Caco-2 (cell line): ENCODE data around the gene BAAT. TPM values are rescaled to one million over a fixed set of nuclear protein-coding genes. Genes with fewer than 3 reads are reported as not detected.

ENCODE experiments used
- BruUV-seq: library from RNA; stranded (reverse); fragments of 400-500 nt; replicated peaks from 2 replicates; lab custom pipeline; 2021; lab: Mats Ljungman, UMichigan
- CTCF ChIA-PET: fragments of 300-600 bp; sonication (Branson Sonifier 250); formaldehyde crosslinking; loops from one replicate; lab custom pipeline; 2022; ENCODE audit warnings: antibody characterized with exemption; lab: Charles Lee
- POLR2A ChIA-PET: fragments of 300-600 bp; sonication (Branson Sonifier 250); formaldehyde crosslinking; loops from one replicate; lab custom pipeline; 2022; ENCODE audit warnings: antibody characterized with exemption; lab: Charles Lee
- DNase-seq, 2 experiments: peaks; one replicate each; pipeline versions ENCODE4 v3.0.0 to v3.0.0-alpha.2; 2020 to 2022
- H3K27me3 ChIP-seq: replicated peaks from 2 replicates; pipeline ENCODE4 v1.6.0; 2011; ENCODE audit warnings: low read length; ENCODE audit not compliant: control insufficient read depth, insufficient read depth
- H3K36me3 ChIP-seq: 2 replicates; pipeline ENCODE4 v1.5.1; 2011; ENCODE audit warnings: low read length; ENCODE audit not compliant: control insufficient read depth, insufficient read depth
- H3K4me1 ChIP-seq: fragments of 250-450 bp; sonication (Bioruptor Pico); 2 replicates; pipeline ENCODE4 v1.5.1; 2020; ENCODE audit warnings: mild to moderate bottlenecking
- H3K4me3 ChIP-seq: 2 replicates; pipeline ENCODE4 v1.5.1; 2011; ENCODE audit warnings: low read depth, mild to moderate bottlenecking, control low read depth, low read length
- H3K9me3 ChIP-seq: fragments of 250-450 bp; sonication (Bioruptor Pico); 2 replicates; pipeline ENCODE4 v1.5.1; 2020; ENCODE audit warnings: mild to moderate bottlenecking, moderate library complexity
- H3K27ac Mint-ChIP-seq: one replicate; pipeline ENCODE4 v1.8.0; 2022; ENCODE audit warnings: mixed read lengths; ENCODE audit not compliant: unreplicated experiment
- H3K27me3 Mint-ChIP-seq: one replicate; pipeline ENCODE4 v1.8.0; 2022; ENCODE audit warnings: mixed read lengths; ENCODE audit not compliant: insufficient read depth, unreplicated experiment
- H3K36me3 Mint-ChIP-seq: one replicate; pipeline ENCODE4 v1.8.0; 2022; ENCODE audit warnings: mild to moderate bottlenecking, mixed read lengths; ENCODE audit not compliant: insufficient read depth, unreplicated experiment
- H3K4me1 Mint-ChIP-seq: one replicate; pipeline ENCODE4 v1.8.0; 2022; ENCODE audit warnings: low read depth, mixed read lengths; ENCODE audit not compliant: unreplicated experiment
- H3K4me3 Mint-ChIP-seq: one replicate; pipeline ENCODE4 v1.8.0; 2022; ENCODE audit warnings: mild to moderate bottlenecking, moderate library complexity, mixed read lengths; ENCODE audit not compliant: unreplicated experiment
- H3K9me3 Mint-ChIP-seq: one replicate; pipeline ENCODE4 v1.8.0; 2022; ENCODE audit warnings: mixed read lengths; ENCODE audit not compliant: unreplicated experiment
- intact Hi-C: fragments of 100-400 bp; cut with micrococcal nuclease; formaldehyde crosslinking; loops from one replicate; pipeline ENCODE4 v1.10.0; 2022; ENCODE audit not compliant: unreplicated experiment
- total RNA-seq: library from RNA; stranded (reverse); gene quantifications from 2 replicates; pipeline ENCODE4 v1.2.3, GENCODE V29; 2022
- TF ChIP-seq, protein P1 (sequence below), 2 experiments: fragments of 200-600 bp in 1 of 2; IDR thresholded peaks; 1 replicate in 1 of 2; 2 replicates in 1 of 2; pipeline versions ENCODE4 v1.5.1 to v1.8.0; 2011 to 2022; ENCODE audit warnings: antibody characterized with exemption in 1 of 2, control low read depth in 1 of 2, inconsistent platforms in 1 of 2, low read depth in 1 of 2, low read length in 1 of 2, mild to moderate bottlenecking in 1 of 2, moderate library complexity in 1 of 2; ENCODE audit not compliant: insufficient read depth in 1 of 2, severe bottlenecking in 1 of 2, unreplicated experiment in 1 of 2

The BAAT gene
- total RNA-seq, 1 experiment from 2014 or later = 1.1 TPM

DNA sequence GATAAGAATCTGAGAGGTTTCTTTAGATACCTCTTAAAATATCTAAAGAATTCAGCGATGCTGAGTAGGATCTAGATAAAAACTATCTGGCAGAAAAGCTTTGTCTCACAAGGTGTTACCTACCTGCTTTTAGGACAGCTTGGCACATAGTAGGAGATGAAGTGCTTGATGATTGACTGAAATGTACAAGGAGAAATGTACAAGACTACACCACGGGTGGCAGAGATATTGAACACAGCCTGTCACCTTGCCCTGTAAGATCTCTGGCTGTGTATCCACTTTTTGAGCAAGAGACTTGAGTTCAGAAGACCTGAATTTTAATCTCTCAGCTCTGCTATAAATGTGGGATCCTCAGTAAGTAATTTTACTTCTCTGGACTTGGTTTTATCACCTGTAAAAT is 35.1 kb upstream of the BAAT start:
- no TSS peak for BruUV-seq
- peaks cover 9% of the 10 kb centered on the region for H3K9me3 Mint-ChIP-seq
- H3K9me3 ChIP-seq = peaks cover 4% of the 10 kb centered on the region; the same call in 1 of the 2 replicates
- no peak overlapping the region for H3K27ac Mint-ChIP-seq
- H3K36me3 Mint-ChIP-seq = no peaks in the 10 kb centered on the region
- no peaks in the 10 kb centered on the region for H3K36me3 ChIP-seq
- no peaks in the 10 kb centered on the region for H3K4me1 Mint-ChIP-seq
- DNase-seq = no peak
- no peaks in the 10 kb centered on the region for H3K27me3 ChIP-seq
- H3K27me3 Mint-ChIP-seq = no peaks in the 10 kb centered on the region
- H3K4me3 ChIP-seq = no peak overlapping the region
- intact Hi-C loops = no loop called here
- peaks cover 10% of the 10 kb centered on the region for H3K4me1 ChIP-seq
- H3K4me3 Mint-ChIP-seq = no peak overlapping the region
- TF ChIP-seq, protein P1, sequence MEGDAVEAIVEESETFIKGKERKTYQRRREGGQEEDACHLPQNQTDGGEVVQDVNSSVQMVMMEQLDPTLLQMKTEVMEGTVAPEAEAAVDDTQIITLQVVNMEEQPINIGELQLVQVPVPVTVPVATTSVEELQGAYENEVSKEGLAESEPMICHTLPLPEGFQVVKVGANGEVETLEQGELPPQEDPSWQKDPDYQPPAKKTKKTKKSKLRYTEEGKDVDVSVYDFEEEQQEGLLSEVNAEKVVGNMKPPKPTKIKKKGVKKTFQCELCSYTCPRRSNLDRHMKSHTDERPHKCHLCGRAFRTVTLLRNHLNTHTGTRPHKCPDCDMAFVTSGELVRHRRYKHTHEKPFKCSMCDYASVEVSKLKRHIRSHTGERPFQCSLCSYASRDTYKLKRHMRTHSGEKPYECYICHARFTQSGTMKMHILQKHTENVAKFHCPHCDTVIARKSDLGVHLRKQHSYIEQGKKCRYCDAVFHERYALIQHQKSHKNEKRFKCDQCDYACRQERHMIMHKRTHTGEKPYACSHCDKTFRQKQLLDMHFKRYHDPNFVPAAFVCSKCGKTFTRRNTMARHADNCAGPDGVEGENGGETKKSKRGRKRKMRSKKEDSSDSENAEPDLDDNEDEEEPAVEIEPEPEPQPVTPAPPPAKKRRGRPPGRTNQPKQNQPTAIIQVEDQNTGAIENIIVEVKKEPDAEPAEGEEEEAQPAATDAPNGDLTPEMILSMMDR (IDR thresholded peaks at IDR 0.05; ENCODE audit: insufficient read depth in 1 of 2, low read depth in 1 of 2, low read length in 1 of 2, severe bottlenecking in 1 of 2, unreplicated experiment in 1 of 2) = no peak
- POLR2A ChIA-PET = no interaction called here
- CTCF ChIA-PET = no interaction called here

DNA sequence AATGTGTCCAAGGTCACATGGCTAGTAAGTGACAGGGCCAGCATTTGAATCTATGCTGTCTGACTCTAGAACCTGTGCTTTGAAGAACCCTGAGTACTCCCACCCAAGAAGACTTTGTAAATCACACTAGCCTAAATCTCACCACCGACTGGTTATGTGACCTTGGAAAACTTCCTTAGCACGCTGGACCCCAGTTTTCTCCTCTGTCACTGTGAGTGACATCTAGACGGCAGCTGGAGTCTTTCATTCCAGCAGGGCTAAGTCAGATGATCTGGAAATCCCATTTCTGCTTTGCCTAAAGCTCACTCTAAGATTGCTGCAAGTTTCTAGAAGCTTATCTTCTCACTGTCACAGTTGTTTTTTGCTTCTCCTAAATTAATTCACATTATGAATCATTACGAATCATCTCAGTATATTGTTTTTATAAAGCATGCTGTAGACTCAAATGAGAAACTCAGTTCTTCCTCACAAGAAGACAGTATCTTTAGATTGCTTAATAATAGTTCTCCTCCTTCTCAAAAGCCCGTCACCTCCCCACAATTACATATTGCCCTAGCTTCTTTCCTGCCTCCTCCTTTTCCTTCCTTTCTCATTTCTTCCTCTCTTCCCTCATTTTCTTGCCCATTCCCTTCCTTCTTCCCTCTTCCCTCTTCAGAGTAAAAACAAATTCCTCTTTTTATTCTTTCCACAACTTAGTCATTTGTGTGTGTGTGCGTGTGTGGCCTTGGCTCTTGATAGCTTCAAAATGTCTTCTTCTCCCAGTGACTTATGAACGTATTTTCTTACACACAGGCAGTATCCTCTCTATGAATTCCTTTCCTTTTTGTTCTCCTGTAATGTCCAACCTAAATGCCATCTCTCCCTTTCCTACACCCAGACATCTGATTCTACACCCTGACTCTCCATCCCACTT is 34.0 kb upstream of the BAAT start:
- Histone ChIP-seq H3K4me1 (peaks cover 10% of the 10 kb centered on the region), H3K27me3 (no peaks in the 10 kb centered on the region), H3K36me3 (no peaks in the 10 kb centered on the region), H3K9me3 (peaks cover 4% of the 10 kb centered on the region; the same call in 1 of the 2 replicates), H3K4me3 (no peak overlapping the region)
- Mint-ChIP-seq H3K4me3 (no peak overlapping the region), H3K9me3 (peaks cover 11% of the 10 kb centered on the region), H3K4me1 (no peaks in the 10 kb centered on the region), H3K27ac (no peak overlapping the region), H3K27me3 (no peaks in the 10 kb centered on the region), H3K36me3 (peaks cover 4% of the 10 kb centered on the region)
- ChIA-PET POLR2A (no interaction called here), CTCF (interaction anchor here (0.7 kb wide), 1 partner anchor 30 kb away, joined by 3 read pairs; no protein-coding TSS in a partner anchor)
- intact Hi-C loops = no loop called here
- BruUV-seq = no TSS peak
- TF ChIP-seq, protein P1 (IDR thresholded peaks at IDR 0.05; ENCODE audit: insufficient read depth in 1 of 2, low read depth in 1 of 2, low read length in 1 of 2, severe bottlenecking in 1 of 2, unreplicated experiment in 1 of 2) = no peak
- no peak for DNase-seq

DNA sequence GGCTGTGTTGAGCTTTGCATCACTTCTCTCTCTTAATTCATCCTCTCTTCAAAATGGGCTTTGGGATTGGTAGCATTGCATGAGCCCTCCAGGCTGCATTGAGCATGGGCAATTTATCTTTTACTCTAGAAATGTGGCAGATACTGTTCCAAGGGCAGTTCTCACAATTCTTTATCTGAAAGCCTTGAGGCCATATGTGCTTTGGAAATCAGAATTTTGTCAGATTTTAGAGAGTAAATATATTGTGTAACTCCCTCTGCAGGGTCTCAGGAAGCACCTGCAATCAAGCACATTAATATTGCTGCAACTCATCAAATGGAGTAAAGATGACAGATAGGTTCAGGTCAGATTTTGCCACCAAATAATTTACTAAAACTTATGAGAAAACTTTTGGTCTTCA is 33.2 kb upstream of the BAAT start:
- Mint-ChIP-seq H3K27me3 (no peaks in the 10 kb centered on the region), H3K36me3 (peaks cover 9% of the 10 kb centered on the region), H3K4me3 (no peak overlapping the region), H3K27ac (no peak overlapping the region), H3K9me3 (peaks cover 19% of the 10 kb centered on the region), H3K4me1 (no peaks in the 10 kb centered on the region)
- DNase-seq = no peak
- TF ChIP-seq, protein P1 (IDR thresholded peaks at IDR 0.05; ENCODE audit: insufficient read depth in 1 of 2, low read depth in 1 of 2, low read length in 1 of 2, severe bottlenecking in 1 of 2, unreplicated experiment in 1 of 2) = no peak
- no peaks in the 10 kb centered on the region for H3K27me3 ChIP-seq
- no peaks in the 10 kb centered on the region for H3K36me3 ChIP-seq
- intact Hi-C loops = no loop called here
- no peak overlapping the region for H3K4me3 ChIP-seq
- ChIA-PET POLR2A (no interaction called here), CTCF (no interaction called here)
- H3K9me3 ChIP-seq = peaks cover 6% of the 10 kb centered on the region; the same call in 1 of the 2 replicates
- no TSS peak for BruUV-seq
- peaks cover 10% of the 10 kb centered on the region for H3K4me1 ChIP-seq
